Measurements from ENCODE around the gene ERVMER34-1.

The ERVMER34-1 gene

GRCh38 chr4:52750819-52751486 lies at the start of gene ERVMER34-1:
TSS of gene ERVMER34-1 (minus strand) at chr4:52751425. CDS start at chr4:52745520, 5,905 bp downstream.
- FAIRE-seq, result no peak

GRCh38 chr4:52799813-52800212 lies 48.6 kb upstream of the ERVMER34-1 start:
- no peak for FAIRE-seq

GRCh38 chr4:52795533-52795932 lies 44.3 kb upstream of the ERVMER34-1 start:
- FAIRE-seq, result no peak

GRCh38 chr4:52791936-52792335 lies 40.7 kb upstream of the ERVMER34-1 start:
- no peak for FAIRE-seq

- no peak for FAIRE-seq
These were observed 38.5 kb upstream of the ERVMER34-1 start for GRCh38 chr4:52789774-52790173.

- no peak for FAIRE-seq
These were observed 37.6 kb upstream of the ERVMER34-1 start for GRCh38 chr4:52788806-52789205.

GRCh38 chr4:52783069-52783468 lies 31.8 kb upstream of the ERVMER34-1 start:
- no peak for FAIRE-seq

GRCh38 chr4:52780617-52781354 lies 29.6 kb upstream of the ERVMER34-1 start:
- FAIRE-seq, result no peak

GRCh38 chr4:52780206-52780605 lies 29.0 kb upstream of the ERVMER34-1 start:
- FAIRE-seq, result no peak

GRCh38 chr4:52760256-52760655 lies 9.0 kb upstream of the ERVMER34-1 start:
- no peak for FAIRE-seq

GRCh38 chr4:52755426-52755825 lies 4.2 kb upstream of the ERVMER34-1 start:
- no peak for FAIRE-seq

GRCh38 chr4:52752936-52753335 lies 1.7 kb upstream of the ERVMER34-1 start:
- no peak for FAIRE-seq

GRCh38 chr4:52751487-52751911 lies 274 bp upstream of the ERVMER34-1 start:
- no peak for FAIRE-seq

GRCh38 chr4:52750213-52750612 lies 1.0 kb downstream of the ERVMER34-1 start:
- FAIRE-seq, result no peak

GRCh38 chr4:52748432-52748831 lies 2.8 kb downstream of the ERVMER34-1 start:
- no peak for FAIRE-seq

- FAIRE-seq, result no peak
These were observed 6.6 kb downstream of the ERVMER34-1 start for GRCh38 chr4:52744588-52744987.

GRCh38 chr4:52743444-52744019 lies 7.7 kb downstream of the ERVMER34-1 start:
- no peak for FAIRE-seq

GRCh38 chr4:52729586-52729985 lies 21.6 kb downstream of the ERVMER34-1 start:
- no peak for FAIRE-seq

- FAIRE-seq, result no peak
These were observed 22.5 kb downstream of the ERVMER34-1 start for GRCh38 chr4:52728691-52729240.

- FAIRE-seq, result no peak
These were observed 24.2 kb downstream of the ERVMER34-1 start for GRCh38 chr4:52726826-52727580.

GRCh38 chr4:52721968-52722815 lies 29.0 kb downstream of the ERVMER34-1 start:
- no peak for FAIRE-seq

- FAIRE-seq, result no peak
These were observed 33.1 kb downstream of the ERVMER34-1 start for GRCh38 chr4:52718123-52718522.

All from colon (tissue), 2 donors.